H1 (cell line): ENCODE measurements around the gene RPS6KA4.

ENCODE experiments used
- CHD2 ChIP-seq: IDR thresholded peaks from 2 replicates; pipeline ENCODE4 v1.6.1; 2012; ENCODE audit warnings: low read length, improper control_type of control experiment
- EZH2 ChIP-seq: fragments of 200-600 bp; sonication (generic); IDR thresholded peaks from 2 replicates; pipeline ENCODE4 v1.7.1; 2012; ENCODE audit warnings: low read depth, mild to moderate bottlenecking, moderate library complexity, low read length, inconsistent platforms; ENCODE audit not compliant: severe bottlenecking
- JUN ChIP-seq: IDR thresholded peaks from 2 replicates; pipeline ENCODE4 v1.6.1; 2011; ENCODE audit warnings: low read depth, mild to moderate bottlenecking, improper control_type of control experiment, low read length
- SP2 ChIP-seq: IDR thresholded peaks from 2 replicates; pipeline ENCODE4 v1.6.1; 2012; ENCODE audit warnings: mild to moderate bottlenecking, low read length, inconsistent platforms
- TF ChIP-seq, protein P1 (sequence below): IDR thresholded peaks from 2 replicates; pipeline ENCODE4 v1.6.1; 2012; ENCODE audit warnings: low read length, inconsistent platforms
- TF ChIP-seq, protein P2 (sequence below): IDR thresholded peaks from 2 replicates; pipeline ENCODE4 v1.6.1; 2012; ENCODE audit warnings: inconsistent platforms

DNA sequence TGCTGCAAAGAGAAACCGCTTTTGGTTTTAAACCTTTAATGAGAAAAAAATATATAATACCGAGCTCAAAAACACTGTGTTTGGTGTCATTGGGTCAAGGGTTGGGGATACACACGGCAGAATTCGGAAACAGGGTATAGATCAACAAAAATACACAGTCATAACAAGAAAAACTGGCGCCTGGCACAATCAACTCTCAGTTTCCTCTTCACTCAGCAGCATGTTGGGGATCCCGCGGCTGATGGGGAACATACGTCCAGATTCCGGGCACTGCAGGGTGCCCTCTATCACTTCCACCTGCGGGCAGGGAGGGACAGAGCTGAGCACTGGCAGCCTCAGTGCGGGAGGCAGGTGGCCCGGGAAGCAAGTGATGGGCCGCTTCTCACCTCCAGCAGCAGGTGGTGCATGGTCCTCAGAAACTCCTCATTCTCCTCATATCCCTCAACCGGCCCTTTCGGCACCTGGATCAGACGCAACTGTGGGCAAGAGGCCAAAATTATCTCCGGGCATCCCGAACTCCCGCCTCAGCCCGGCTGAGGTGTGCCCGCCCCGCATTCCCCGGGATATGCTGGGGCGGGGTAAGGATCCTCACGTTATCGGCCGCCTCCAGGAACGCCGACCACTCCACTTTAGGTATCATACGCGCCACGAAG, 42.2 kb upstream of the RPS6KA4 start:
- TF ChIP-seq CHD2: no peak
- no peak for TF ChIP-seq EZH2
- TF ChIP-seq, protein P1, sequence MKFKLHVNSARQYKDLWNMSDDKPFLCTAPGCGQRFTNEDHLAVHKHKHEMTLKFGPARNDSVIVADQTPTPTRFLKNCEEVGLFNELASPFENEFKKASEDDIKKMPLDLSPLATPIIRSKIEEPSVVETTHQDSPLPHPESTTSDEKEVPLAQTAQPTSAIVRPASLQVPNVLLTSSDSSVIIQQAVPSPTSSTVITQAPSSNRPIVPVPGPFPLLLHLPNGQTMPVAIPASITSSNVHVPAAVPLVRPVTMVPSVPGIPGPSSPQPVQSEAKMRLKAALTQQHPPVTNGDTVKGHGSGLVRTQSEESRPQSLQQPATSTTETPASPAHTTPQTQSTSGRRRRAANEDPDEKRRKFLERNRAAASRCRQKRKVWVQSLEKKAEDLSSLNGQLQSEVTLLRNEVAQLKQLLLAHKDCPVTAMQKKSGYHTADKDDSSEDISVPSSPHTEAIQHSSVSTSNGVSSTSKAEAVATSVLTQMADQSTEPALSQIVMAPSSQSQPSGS: no peak
- TF ChIP-seq, protein P2, sequence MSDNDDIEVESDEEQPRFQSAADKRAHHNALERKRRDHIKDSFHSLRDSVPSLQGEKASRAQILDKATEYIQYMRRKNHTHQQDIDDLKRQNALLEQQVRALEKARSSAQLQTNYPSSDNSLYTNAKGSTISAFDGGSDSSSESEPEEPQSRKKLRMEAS: peak; percentile 15; the same call in 1 of the 2 replicates
- TF ChIP-seq SP2: no peak
- no peak for TF ChIP-seq JUN
